ENCODE data around the gene GNA15. TPM values are rescaled to one million over a fixed set of nuclear protein-coding genes. Genes with fewer than 3 reads are reported as not detected.

GNA15 gene
- total RNA-seq, 1 experiment from 2014 or later = not detected

DNA sequence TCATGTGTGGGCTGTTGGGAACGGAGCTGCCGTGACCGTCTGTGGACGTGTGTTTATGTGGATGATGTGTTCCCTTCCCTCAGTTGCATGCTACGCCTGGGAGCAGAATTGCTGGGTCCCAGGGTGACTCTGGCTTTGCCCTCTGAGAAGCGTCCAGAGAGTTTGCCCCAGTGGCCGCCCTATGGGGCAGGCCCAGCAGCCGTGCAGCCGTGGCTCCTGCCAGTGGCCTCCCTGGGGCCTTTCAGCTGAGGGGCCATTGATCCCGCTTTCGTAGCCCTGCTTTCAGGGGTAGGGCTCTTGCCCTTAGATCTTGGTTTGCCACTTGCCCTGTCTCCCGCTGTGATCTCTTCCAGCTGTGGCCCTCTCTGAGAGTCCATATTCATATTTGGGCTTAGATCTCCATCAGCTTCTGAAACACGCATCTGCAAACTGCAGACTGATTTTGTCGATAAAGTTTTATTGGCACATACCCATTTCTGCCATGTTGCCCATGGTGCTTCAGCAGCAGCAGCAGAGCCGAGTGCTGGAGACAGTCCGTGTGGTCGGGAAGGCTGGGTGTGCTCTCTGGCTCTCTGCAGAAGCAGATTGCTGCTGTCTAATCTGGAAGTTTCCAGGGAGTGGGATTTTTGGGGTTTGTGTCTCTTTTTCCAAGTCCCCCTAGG, 24.1 kb upstream of the GNA15 start:
- Mint-ChIP-seq H3K36me3 (ENCODE audit: insufficient read depth, unreplicated experiment) (peaks cover 24% of the 10 kb centered on the region), H3K27ac (ENCODE audit: unreplicated experiment) (no peak overlapping the region), H3K27me3 (ENCODE audit: insufficient read depth, unreplicated experiment) (no peaks in the 10 kb centered on the region), H3K4me1 (ENCODE audit: low read depth, unreplicated experiment) (no peaks in the 10 kb centered on the region), H3K9me3 (ENCODE audit: unreplicated experiment) (no peaks in the 10 kb centered on the region), H3K4me3 (ENCODE audit: unreplicated experiment) (no peak overlapping the region)
- POLR2A ChIA-PET = no interaction called here
- Histone ChIP-seq H3K9me3 (no peaks in the 10 kb centered on the region), H3K4me3 (ENCODE audit: low read depth, low read length) (no peak overlapping the region), H3K27me3 (replicated peaks; ENCODE audit: control insufficient read depth, insufficient read depth, low read length) (no peaks in the 10 kb centered on the region), H3K36me3 (ENCODE audit: control insufficient read depth, insufficient read depth, low read length) (no peaks in the 10 kb centered on the region; the same call in 1 of the 2 replicates), H3K4me1 (no peaks in the 10 kb centered on the region)
- BruUV-seq (replicated peaks) = no TSS peak
- DNase-seq = no peak
- CTCF ChIA-PET = no interaction called here
- TF ChIP-seq, protein P1, sequence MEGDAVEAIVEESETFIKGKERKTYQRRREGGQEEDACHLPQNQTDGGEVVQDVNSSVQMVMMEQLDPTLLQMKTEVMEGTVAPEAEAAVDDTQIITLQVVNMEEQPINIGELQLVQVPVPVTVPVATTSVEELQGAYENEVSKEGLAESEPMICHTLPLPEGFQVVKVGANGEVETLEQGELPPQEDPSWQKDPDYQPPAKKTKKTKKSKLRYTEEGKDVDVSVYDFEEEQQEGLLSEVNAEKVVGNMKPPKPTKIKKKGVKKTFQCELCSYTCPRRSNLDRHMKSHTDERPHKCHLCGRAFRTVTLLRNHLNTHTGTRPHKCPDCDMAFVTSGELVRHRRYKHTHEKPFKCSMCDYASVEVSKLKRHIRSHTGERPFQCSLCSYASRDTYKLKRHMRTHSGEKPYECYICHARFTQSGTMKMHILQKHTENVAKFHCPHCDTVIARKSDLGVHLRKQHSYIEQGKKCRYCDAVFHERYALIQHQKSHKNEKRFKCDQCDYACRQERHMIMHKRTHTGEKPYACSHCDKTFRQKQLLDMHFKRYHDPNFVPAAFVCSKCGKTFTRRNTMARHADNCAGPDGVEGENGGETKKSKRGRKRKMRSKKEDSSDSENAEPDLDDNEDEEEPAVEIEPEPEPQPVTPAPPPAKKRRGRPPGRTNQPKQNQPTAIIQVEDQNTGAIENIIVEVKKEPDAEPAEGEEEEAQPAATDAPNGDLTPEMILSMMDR (IDR thresholded peaks at IDR 0.05; ENCODE audit: insufficient read depth in 1 of 2, low read depth in 1 of 2, low read length in 1 of 2, severe bottlenecking in 1 of 2, unreplicated experiment in 1 of 2) = no peak
- intact Hi-C loops (cut with micrococcal nuclease; ENCODE audit: unreplicated experiment) = no loop called here

DNA sequence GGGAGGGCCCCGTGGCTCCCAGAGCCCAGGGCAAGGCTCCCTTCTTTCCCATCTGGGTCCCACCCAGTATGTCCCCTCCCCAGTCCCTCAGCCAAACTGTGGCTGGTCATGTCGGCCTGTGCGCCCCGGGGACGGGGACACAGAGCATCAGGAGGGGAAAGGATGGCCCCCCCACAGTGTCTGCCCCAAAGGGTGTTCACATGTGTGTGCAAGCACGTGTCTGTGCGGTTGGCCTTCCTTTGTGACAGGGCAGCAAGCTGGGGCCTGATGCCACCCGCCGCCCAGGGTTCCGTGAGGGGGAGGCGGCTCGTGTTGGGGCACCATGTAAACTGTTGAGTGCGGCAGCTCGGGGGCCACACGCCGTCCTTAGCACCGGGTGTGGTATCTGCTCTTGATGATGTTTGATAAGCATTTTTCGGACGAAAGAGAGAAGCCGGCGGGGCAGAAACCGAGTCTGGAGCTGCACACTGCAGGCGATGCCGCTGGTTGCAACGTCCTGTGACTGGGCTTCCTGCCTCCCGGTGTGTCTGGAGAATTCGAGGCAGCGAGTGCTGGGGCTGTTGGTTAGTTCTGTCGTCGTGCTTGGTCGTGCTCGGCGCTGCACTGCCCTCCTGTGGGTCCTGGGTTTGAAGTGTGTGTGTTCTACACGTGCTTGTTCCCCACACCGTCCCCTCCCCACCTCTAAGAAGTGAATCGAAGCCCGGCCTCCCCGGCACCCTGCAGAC, 23.3 kb upstream of the GNA15 start:
- Mint-ChIP-seq H3K36me3 (ENCODE audit: insufficient read depth, unreplicated experiment) (peaks cover 24% of the 10 kb centered on the region), H3K27me3 (ENCODE audit: insufficient read depth, unreplicated experiment) (no peaks in the 10 kb centered on the region), H3K4me3 (ENCODE audit: unreplicated experiment) (no peak overlapping the region), H3K9me3 (ENCODE audit: unreplicated experiment) (no peaks in the 10 kb centered on the region), H3K4me1 (ENCODE audit: low read depth, unreplicated experiment) (no peaks in the 10 kb centered on the region), H3K27ac (ENCODE audit: unreplicated experiment) (no peak overlapping the region)
- POLR2A ChIA-PET = no interaction called here
- no peak for DNase-seq
- H3K27me3 ChIP-seq (replicated peaks; ENCODE audit: control insufficient read depth, insufficient read depth, low read length) = no peaks in the 10 kb centered on the region
- no peaks in the 10 kb centered on the region for H3K4me1 ChIP-seq
- H3K9me3 ChIP-seq = no peaks in the 10 kb centered on the region
- BruUV-seq (replicated peaks) = no TSS peak
- H3K36me3 ChIP-seq (ENCODE audit: control insufficient read depth, insufficient read depth, low read length) = no peaks in the 10 kb centered on the region; the same call in 1 of the 2 replicates
- H3K4me3 ChIP-seq (ENCODE audit: low read depth, low read length) = no peak overlapping the region
- TF ChIP-seq, protein P1 (IDR thresholded peaks at IDR 0.05; ENCODE audit: insufficient read depth in 1 of 2, low read depth in 1 of 2, low read length in 1 of 2, severe bottlenecking in 1 of 2, unreplicated experiment in 1 of 2) = no peak
- intact Hi-C loops (cut with micrococcal nuclease; ENCODE audit: unreplicated experiment) = no loop called here
- CTCF ChIA-PET = no interaction called here

DNA sequence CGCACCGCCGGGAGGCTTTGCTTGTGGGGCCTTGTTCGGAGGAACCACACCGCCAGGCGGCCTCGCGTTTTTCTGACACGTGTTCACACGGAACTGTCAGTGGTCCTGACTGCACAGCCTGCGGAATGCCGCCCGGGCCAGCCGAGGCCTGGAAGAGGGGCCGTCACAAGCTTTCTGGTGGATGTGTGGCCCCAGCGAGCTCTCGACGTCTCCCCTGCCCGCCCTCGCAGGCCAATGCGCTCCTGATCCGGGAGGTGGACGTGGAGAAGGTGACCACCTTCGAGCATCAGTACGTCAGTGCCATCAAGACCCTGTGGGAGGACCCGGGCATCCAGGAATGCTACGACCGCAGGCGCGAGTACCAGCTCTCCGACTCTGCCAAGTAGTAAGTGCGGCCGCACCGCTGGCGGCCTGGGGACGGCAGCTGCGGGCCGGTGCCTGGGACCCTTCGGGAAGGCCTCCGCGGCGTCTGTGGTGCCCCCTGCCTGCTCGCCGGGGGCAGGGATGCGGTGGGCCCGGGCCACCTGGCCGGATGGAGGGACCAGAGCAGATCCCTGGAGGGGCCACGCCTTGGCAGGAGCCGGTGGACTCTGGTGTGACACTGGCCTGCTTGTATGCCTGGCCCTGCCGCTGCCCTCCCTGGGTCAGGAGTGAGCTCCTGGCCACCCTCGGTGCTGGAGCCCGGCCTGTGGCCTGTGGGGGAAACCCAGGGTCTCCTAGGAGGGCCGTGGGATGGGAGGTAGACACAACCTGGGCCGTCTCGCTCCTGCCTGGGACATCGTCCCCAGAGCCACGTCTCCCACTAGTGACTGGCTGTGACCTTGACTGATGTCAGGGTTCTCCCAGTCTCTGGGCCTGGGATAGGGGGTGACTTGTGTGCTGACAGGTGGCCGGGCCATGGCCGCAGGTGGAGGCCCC, 22.5 kb upstream of the GNA15 start:
- intact Hi-C loops (cut with micrococcal nuclease; ENCODE audit: unreplicated experiment) = no loop called here
- ChIA-PET CTCF (no interaction called here), POLR2A (no interaction called here)
- no peak overlapping the region for H3K4me3 Mint-ChIP-seq (ENCODE audit: unreplicated experiment)
- no peaks in the 10 kb centered on the region for H3K4me1 Mint-ChIP-seq (ENCODE audit: low read depth, unreplicated experiment)
- no peaks in the 10 kb centered on the region for H3K27me3 Mint-ChIP-seq (ENCODE audit: insufficient read depth, unreplicated experiment)
- H3K27ac Mint-ChIP-seq (ENCODE audit: unreplicated experiment) = no peak overlapping the region
- BruUV-seq (replicated peaks) = no TSS peak
- no peaks in the 10 kb centered on the region for H3K9me3 Mint-ChIP-seq (ENCODE audit: unreplicated experiment)
- H3K9me3 ChIP-seq = no peaks in the 10 kb centered on the region
- no peaks in the 10 kb centered on the region; the same call in 1 of the 2 replicates for H3K36me3 ChIP-seq (ENCODE audit: control insufficient read depth, insufficient read depth, low read length)
- TF ChIP-seq, protein P1 (IDR thresholded peaks at IDR 0.05; ENCODE audit: insufficient read depth in 1 of 2, low read depth in 1 of 2, low read length in 1 of 2, severe bottlenecking in 1 of 2, unreplicated experiment in 1 of 2) = no peak
- no peaks in the 10 kb centered on the region for H3K4me1 ChIP-seq
- H3K36me3 Mint-ChIP-seq (ENCODE audit: insufficient read depth, unreplicated experiment) = peaks cover 24% of the 10 kb centered on the region
- no peak overlapping the region for H3K4me3 ChIP-seq (ENCODE audit: low read depth, low read length)
- no peak for DNase-seq
- H3K27me3 ChIP-seq (replicated peaks; ENCODE audit: control insufficient read depth, insufficient read depth, low read length) = no peaks in the 10 kb centered on the region

Measured in Caco-2 (cell line).